HG03025 (cell line): Measurements from ENCODE around the gene SYT1.

Experiments used
- ATAC-seq: cut with Tn5 transposase; IDR thresholded peaks from one replicate; pipeline ENCODE4 v1.9.1; 2021; ENCODE audit warnings: mild to moderate bottlenecking, moderate library complexity; ENCODE audit not compliant: unreplicated experiment, low FRiP score

SYT1 gene

GRCh38 chr12:79374545-79374944 lies 510.0 kb downstream of the SYT1 start:
- no peak for ATAC-seq

GRCh38 chr12:79375050-79375449 lies 510.5 kb downstream of the SYT1 start:
- ATAC-seq: no peak

- ATAC-seq: no peak
These were observed 513.9 kb downstream of the SYT1 start for GRCh38 chr12:79378496-79378895.

GRCh38 chr12:79380402-79380801 lies 515.8 kb downstream of the SYT1 start:
- ATAC-seq: no peak

GRCh38 chr12:79381248-79382208 lies 517.0 kb downstream of the SYT1 start:
- no peak for ATAC-seq

GRCh38 chr12:79384551-79384950 lies 520.0 kb downstream of the SYT1 start:
- no peak for ATAC-seq

- no peak for ATAC-seq
These were observed 523.4 kb downstream of the SYT1 start for GRCh38 chr12:79388011-79388410.

- ATAC-seq: no peak
These were observed 529.3 kb downstream of the SYT1 start for GRCh38 chr12:79393842-79394241.

GRCh38 chr12:79397609-79398008 lies 533.0 kb downstream of the SYT1 start:
- ATAC-seq: no peak

GRCh38 chr12:79400481-79400880 lies 535.9 kb downstream of the SYT1 start:
- ATAC-seq: no peak

- ATAC-seq: no peak
These were observed 538.0 kb downstream of the SYT1 start for GRCh38 chr12:79402606-79403005.

GRCh38 chr12:79406993-79407392 lies 542.4 kb downstream of the SYT1 start:
- ATAC-seq: no peak

- no peak for ATAC-seq
These were observed 543.4 kb downstream of the SYT1 start for GRCh38 chr12:79407671-79408622.

- ATAC-seq: no peak
These were observed 544.1 kb downstream of the SYT1 start for GRCh38 chr12:79408689-79409088.

- no peak for ATAC-seq
These were observed 545.0 kb downstream of the SYT1 start for GRCh38 chr12:79409562-79409961.

- ATAC-seq: no peak
These were observed 547.2 kb downstream of the SYT1 start for GRCh38 chr12:79411791-79412190.

GRCh38 chr12:79413796-79414195 lies 549.2 kb downstream of the SYT1 start:
- no peak for ATAC-seq

- ATAC-seq: no peak
These were observed 549.7 kb downstream of the SYT1 start for GRCh38 chr12:79414252-79414651.

- no peak for ATAC-seq
These were observed 550.7 kb downstream of the SYT1 start for GRCh38 chr12:79415321-79415720.

- no peak for ATAC-seq
These were observed 551.3 kb downstream of the SYT1 start for GRCh38 chr12:79415746-79416435.
